Neural crest cell (in vitro differentiated cells): ENCODE measurements around the gene CCAR1. TPM values are rescaled to one million over a fixed set of nuclear protein-coding genes. Genes with fewer than 3 reads are reported as not detected.
"Not testable (repeated sequence)": the region's sequence is repeated elsewhere in the genome, so short reads cannot be mapped to it uniquely, and the experiment has no call there.

ENCODE experiments used
- DNase-seq: peaks from one replicate; pipeline ENCODE4 v3.0.0; 2021; ENCODE audit warnings: low read depth, mixed read lengths, low spot score
- H3K27ac Mint-ChIP-seq: one replicate; pipeline ENCODE4 v1.8.0; 2021; ENCODE audit warnings: mild to moderate bottlenecking, mixed read lengths; ENCODE audit not compliant: unreplicated experiment
- H3K27me3 Mint-ChIP-seq: 2 replicates; pipeline ENCODE4 v1.8.0; 2021; ENCODE audit warnings: low read depth, mild to moderate bottlenecking, mixed read lengths
- H3K36me3 Mint-ChIP-seq: 2 replicates; pipeline ENCODE4 v1.8.0; 2021; ENCODE audit warnings: low read depth, mild to moderate bottlenecking, mixed read lengths
- H3K4me1 Mint-ChIP-seq: 2 replicates; pipeline ENCODE4 v1.8.0; 2021; ENCODE audit warnings: mixed read lengths
- H3K4me3 Mint-ChIP-seq: one replicate; pipeline ENCODE4 v1.8.0; 2021; ENCODE audit warnings: mild to moderate bottlenecking, mixed read lengths
- H3K9me3 Mint-ChIP-seq: 2 replicates; pipeline ENCODE4 v1.8.0; 2021; ENCODE audit warnings: mixed read lengths
- CTCF ChIP-seq: fragments of 200-600 bp; sonication (generic); conservative IDR thresholded peaks from 2 replicates; pipeline ENCODE4 v1.5.0; 2021; ENCODE audit warnings: antibody characterized with exemption, mild to moderate bottlenecking
- total RNA-seq: library from RNA; stranded (reverse); gene quantifications from 2 replicates; pipeline ENCODE4 v1.2.1, GENCODE V29; 2021

Gene CCAR1
- total RNA-seq, 1 donor from 2014 or later, result 131 TPM

GRCh38 chr10:68811314-68812009 is 90.4 kb downstream of the CCAR1 start:
- Mint-ChIP-seq H3K4me3 (no peak overlapping the region), H3K4me1 (no peaks in the 10 kb centered on the region), H3K27ac (no peak overlapping the region), H3K36me3 (no peaks in the 10 kb centered on the region), H3K27me3 (no peaks in the 10 kb centered on the region), H3K9me3 (no peaks in the 10 kb centered on the region)
- no peak for DNase-seq
- TF ChIP-seq CTCF, result no peak

GRCh38 chr10:68812420-68812819 is 91.4 kb downstream of the CCAR1 start:
- DNase-seq, result no peak
- H3K36me3 Mint-ChIP-seq, result no peaks in the 10 kb centered on the region
- no peaks in the 10 kb centered on the region for H3K4me1 Mint-ChIP-seq
- no peaks in the 10 kb centered on the region for H3K9me3 Mint-ChIP-seq
- no peak overlapping the region for H3K4me3 Mint-ChIP-seq
- no peaks in the 10 kb centered on the region for H3K27me3 Mint-ChIP-seq
- no peak for TF ChIP-seq CTCF
- no peak overlapping the region for H3K27ac Mint-ChIP-seq

- no peak for DNase-seq
Measured at GRCh38 chr10:68813559-68813958, 92.5 kb downstream of the CCAR1 start.

GRCh38 chr10:68816796-68817412 is 95.9 kb downstream of the CCAR1 start:
- no peak for TF ChIP-seq CTCF
- Mint-ChIP-seq H3K27ac (peak overlapping the region; percentile 5), H3K36me3 (no peaks in the 10 kb centered on the region), H3K4me1 (no peaks in the 10 kb centered on the region), H3K27me3 (no peaks in the 10 kb centered on the region), H3K9me3 (no peaks in the 10 kb centered on the region), H3K4me3 (no peak overlapping the region)
- DNase-seq, result no peak

More at GRCh38 chr10:68813559-68813958, 92.5 kb downstream of the CCAR1 start:
- H3K4me1 Mint-ChIP-seq, result no peaks in the 10 kb centered on the region
- no peaks in the 10 kb centered on the region for H3K9me3 Mint-ChIP-seq
- no peaks in the 10 kb centered on the region for H3K36me3 Mint-ChIP-seq
- no peak overlapping the region for H3K4me3 Mint-ChIP-seq
- no peak for TF ChIP-seq CTCF
- no peaks in the 10 kb centered on the region for H3K27me3 Mint-ChIP-seq
- H3K27ac Mint-ChIP-seq, result no peak overlapping the region

GRCh38 chr10:68820359-68820758 is 99.3 kb downstream of the CCAR1 start:
- not testable (repeated sequence) for DNase-seq, H3K36me3 Mint-ChIP-seq, H3K4me3 Mint-ChIP-seq, H3K4me1 Mint-ChIP-seq, H3K9me3 Mint-ChIP-seq, H3K27me3 Mint-ChIP-seq, H3K27ac Mint-ChIP-seq

GRCh38 chr10:68822626-68823025 is 101.6 kb downstream of the CCAR1 start:
- not testable (repeated sequence) for H3K27me3 Mint-ChIP-seq, H3K4me3 Mint-ChIP-seq, H3K9me3 Mint-ChIP-seq, H3K4me1 Mint-ChIP-seq, H3K36me3 Mint-ChIP-seq, DNase-seq, H3K27ac Mint-ChIP-seq
